Skeletal muscle tissue (tissue), 4 donors: ENCODE results near the gene ZCRB1. TPM values are rescaled to one million over a fixed set of nuclear protein-coding genes. Genes with fewer than 3 reads are reported as not detected.
"Not testable (repeated sequence)": the region's sequence is repeated elsewhere in the genome, so short reads cannot be mapped to it uniquely, and the experiment has no call there.

Experiments used
- H3K27ac ChIP-seq: one replicate; pipeline ENCODE4 v1.7.0; 2013; ENCODE audit warnings: mild to moderate bottlenecking, low read depth, low read length, inconsistent platforms
- H3K27me3 ChIP-seq, 3 donors: one replicate each; pipeline ENCODE4 v1.7.0; 2013; ENCODE audit warnings: low read length in 3 of 3; ENCODE audit not compliant: control insufficient read depth in 3 of 3, insufficient read depth in 3 of 3
- H3K36me3 ChIP-seq, 3 donors: one replicate each; pipeline ENCODE4 v1.7.0; 2013; ENCODE audit warnings: low read length in 3 of 3; ENCODE audit not compliant: control insufficient read depth in 3 of 3, insufficient read depth in 3 of 3
- H3K4me1 ChIP-seq, 3 donors: one replicate each; pipeline ENCODE4 v1.7.0; 2013; ENCODE audit warnings: low read length in 3 of 3, mild to moderate bottlenecking in 3 of 3; ENCODE audit not compliant: control insufficient read depth in 3 of 3, insufficient read depth in 3 of 3
- H3K4me3 ChIP-seq, 3 donors: one replicate each; pipeline ENCODE4 v1.7.0; 2013; ENCODE audit warnings: low read length in 3 of 3
- H3K9ac ChIP-seq, 3 donors: one replicate each; pipeline ENCODE4 v1.7.0; 2013; ENCODE audit warnings: low read length in 3 of 3, mild to moderate bottlenecking in 3 of 3, moderate library complexity in 2 of 3, low read depth in 1 of 3
- H3K9me3 ChIP-seq, 3 donors: one replicate each; pipeline ENCODE4 v1.7.0; 2013; ENCODE audit warnings: low read length in 3 of 3; ENCODE audit not compliant: control insufficient read depth in 3 of 3
- total RNA-seq: library from RNA; depleted of rRNA; stranded (reverse); fragments of >200 nt; gene quantifications from one replicate; pipeline ENCODE4 v1.2.3, GENCODE V29; 2014
- donor health status: Osteomylitis.

Gene ZCRB1
- total RNA-seq, 1 donor from 2014 or later = 6.8 TPM

DNA sequence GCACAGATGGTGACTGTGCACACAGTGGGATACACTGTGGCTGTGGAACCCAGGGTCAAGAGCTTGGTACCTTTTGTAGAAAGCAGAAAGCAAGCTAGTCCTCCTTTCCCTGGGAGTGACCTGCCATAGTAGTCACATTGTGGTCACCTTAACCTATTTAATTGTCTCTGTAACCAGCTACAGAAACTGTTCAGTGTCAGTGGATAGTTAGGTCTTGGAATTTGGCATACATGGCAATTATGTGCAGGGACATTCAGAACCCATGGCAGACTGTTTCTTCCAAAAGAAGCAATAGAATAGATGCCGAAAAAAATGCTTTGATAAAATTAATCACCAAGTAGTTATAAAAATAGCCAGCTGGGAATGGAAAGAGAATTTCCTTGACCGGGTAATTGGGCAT lies 30.4 kb upstream of the ZCRB1 start:
- Histone ChIP-seq H3K27me3 (no peaks in the 10 kb centered on the region), H3K27ac (no peak overlapping the region), H3K4me3 (no peak overlapping the region), H3K4me1 (no peaks in the 10 kb centered on the region), H3K9me3 (no peaks in the 10 kb centered on the region), H3K9ac (no peak overlapping the region), H3K36me3 (peaks cover 5 to 12% (median 5%) of the 10 kb centered on the region in 3 donors)

DNA sequence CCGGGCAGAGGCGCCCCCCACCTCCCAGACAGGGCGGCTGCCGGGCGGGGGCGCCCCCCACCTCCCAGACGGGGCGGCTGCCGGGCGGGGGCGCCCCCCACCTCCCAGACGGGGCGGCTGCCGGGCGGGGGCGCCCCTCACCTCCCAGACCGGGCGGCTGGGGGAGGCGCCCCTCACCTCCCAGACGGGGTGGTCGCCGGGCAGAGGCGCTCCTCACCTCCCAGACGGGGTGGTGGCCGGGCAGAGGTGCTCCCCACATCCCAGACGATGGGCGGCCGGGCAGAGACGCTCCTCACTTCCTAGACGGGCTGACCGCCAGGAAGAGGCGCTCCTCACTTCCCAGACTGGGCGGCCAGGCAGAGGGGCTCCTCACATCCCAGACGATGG lies 24.1 kb upstream of the ZCRB1 start:
- not testable (repeated sequence) for H3K9me3 ChIP-seq

DNA sequence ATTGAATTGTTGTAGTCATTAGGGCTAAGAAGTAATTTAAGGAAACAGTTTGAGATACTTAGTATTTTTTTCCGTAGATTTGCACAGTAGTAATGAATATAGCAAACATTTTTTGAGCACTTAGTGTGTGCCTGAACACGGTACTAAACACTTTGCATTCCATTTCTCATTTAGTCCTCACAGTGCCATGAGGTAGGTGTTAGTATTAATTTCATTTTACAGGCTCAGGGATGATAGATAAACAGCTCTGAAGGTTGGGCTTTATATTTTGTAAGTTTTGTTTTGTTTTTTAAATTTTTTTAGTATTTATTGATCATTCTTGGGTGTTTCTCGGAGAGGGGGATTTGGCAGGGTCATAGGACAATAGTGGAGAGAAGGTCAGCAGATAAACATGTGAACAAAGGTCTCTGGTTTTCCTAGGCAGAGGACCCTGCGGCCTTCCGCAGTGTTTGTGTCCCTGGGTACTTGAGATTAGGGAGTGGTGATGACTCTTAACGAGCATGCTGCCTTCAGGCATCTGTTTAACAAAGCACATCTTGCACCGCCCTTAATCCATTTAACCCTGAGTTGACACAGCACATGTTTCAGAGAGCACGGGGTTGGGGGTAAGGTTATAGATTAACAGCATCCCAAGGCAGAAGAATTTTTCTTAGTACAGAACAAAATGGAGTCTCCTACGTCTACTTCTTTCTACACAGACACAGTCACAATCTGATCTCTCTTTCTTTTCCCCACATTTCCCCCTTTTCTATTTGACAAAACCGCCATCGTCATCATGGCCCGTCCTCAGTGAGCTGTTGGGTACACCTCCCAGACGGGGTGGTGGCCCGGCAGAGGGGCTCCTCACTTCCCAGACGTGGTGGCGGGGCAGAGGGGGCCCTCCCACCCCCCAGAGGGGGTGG lies 23.5 kb upstream of the ZCRB1 start:
- H3K9ac ChIP-seq, H3K27me3 ChIP-seq, H3K4me3 ChIP-seq, H3K9me3 ChIP-seq, H3K36me3 ChIP-seq, H3K27ac ChIP-seq, H3K4me1 ChIP-seq: not testable (repeated sequence)

More for the DNA sequence above, 24.1 kb upstream of the ZCRB1 start:
- H3K27ac ChIP-seq, H3K36me3 ChIP-seq, H3K27me3 ChIP-seq, H3K4me1 ChIP-seq, H3K4me3 ChIP-seq, H3K9ac ChIP-seq: not testable (repeated sequence)

DNA sequence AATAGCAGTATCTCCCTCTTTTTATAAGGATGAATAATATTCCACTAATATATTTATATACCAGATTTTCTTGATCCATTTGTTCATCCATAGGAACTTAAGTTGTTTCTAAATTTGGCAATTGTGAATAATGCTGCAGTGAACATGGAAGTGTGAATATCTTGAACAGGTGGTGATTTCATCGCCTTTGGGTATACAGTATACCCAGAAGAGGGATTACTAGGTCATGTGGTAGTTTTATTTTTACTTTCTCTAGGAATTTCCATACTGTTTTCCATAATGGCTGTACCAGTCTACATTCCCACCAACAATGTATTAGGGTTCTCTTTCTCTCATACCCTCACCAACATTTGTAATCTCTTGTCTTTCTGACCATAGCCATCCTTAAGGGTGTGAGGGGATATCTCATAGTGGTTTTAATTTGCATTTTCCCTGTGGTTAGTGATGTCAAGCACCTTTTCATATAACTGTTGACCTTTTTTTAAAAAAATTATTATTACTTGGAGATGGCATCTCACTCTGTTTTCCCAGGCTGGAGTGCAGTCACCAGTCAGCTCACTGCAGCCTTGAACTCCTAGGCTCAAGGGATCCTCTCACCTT lies 20.6 kb upstream of the ZCRB1 start:
- H3K9me3 ChIP-seq = no peaks in the 10 kb centered on the region
- H3K36me3 ChIP-seq = no peaks in the 10 kb centered on the region
- H3K4me3 ChIP-seq = no peak overlapping the region
- no peaks in the 10 kb centered on the region for H3K27me3 ChIP-seq
- H3K9ac ChIP-seq = no peak overlapping the region
- H3K27ac ChIP-seq = no peak overlapping the region
- H3K4me1 ChIP-seq = no peaks in the 10 kb centered on the region

DNA sequence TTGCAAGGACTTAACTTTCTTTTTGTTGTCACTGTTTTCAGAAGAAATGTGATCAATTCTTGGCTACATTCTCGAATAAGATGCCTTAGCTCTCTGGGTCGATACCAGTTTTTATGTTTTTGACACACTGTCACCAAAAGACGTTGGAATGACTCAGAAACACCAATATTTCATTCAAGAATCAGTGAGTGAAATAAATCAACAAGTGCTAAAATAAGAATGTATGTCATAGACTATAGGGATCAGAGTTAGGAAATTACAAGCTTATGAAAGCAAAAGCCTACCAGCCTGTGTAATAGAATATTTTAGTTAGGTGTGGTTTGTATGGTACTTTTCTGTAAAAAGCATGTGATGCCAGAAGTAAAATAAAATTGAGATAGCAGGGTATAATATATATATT lies 17.8 kb upstream of the ZCRB1 start:
- no peaks in the 10 kb centered on the region for H3K4me1 ChIP-seq
- no peak overlapping the region for H3K27ac ChIP-seq
- no peak overlapping the region for H3K4me3 ChIP-seq
- peaks cover 0 to 2% (median 0%) of the 10 kb centered on the region in 3 donors for H3K36me3 ChIP-seq
- no peak overlapping the region for H3K9ac ChIP-seq
- no peaks in the 10 kb centered on the region for H3K9me3 ChIP-seq
- no peaks in the 10 kb centered on the region for H3K27me3 ChIP-seq

DNA sequence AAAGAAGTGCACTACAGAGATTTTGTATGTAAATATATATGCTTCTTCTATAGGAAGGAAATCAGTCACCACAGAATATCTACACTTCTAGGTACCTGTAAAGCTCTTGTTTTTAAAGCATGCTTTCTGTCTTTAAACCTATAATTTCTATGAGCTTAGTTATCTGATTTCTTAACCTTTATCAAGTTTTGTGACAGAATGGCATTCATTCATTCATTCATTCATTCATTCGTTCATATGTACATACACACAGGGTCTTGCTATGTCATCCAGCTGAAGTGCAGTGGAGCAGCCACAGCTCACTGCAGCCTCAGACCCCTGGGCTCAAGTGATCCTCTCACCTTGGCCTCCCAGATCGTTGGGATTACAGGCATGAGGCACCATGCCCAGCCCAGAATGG lies 16.1 kb upstream of the ZCRB1 start:
- Histone ChIP-seq H3K9ac (no peak overlapping the region), H3K27me3 (no peaks in the 10 kb centered on the region), H3K4me3 (no peak overlapping the region), H3K4me1 (no peaks in the 10 kb centered on the region), H3K36me3 (peaks cover 0 to 2% (median 0%) of the 10 kb centered on the region in 3 donors), H3K27ac (no peak overlapping the region), H3K9me3 (no peaks in the 10 kb centered on the region)

DNA sequence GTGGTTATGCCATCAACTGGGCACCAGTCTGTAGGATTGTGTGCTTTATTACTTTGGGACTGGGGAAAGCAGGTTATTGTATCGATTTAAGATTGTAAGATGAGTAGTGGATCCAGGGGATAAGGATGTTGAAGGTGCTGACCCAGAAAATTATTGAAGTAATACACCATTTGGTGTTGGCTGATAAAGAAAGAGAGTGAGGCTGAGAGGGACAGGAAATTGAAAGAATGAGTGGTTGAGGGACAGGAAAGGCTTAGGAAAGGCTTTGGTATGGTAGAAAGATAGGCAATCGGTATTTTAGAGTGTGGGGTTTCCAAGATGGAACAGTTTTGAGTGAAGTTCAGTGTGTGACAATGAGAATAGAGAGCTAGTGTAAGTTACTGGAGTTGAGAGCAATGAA lies 12.4 kb upstream of the ZCRB1 start:
- no peaks in the 10 kb centered on the region for H3K27me3 ChIP-seq
- H3K9ac ChIP-seq = no peak overlapping the region
- no peak overlapping the region for H3K4me3 ChIP-seq
- H3K27ac ChIP-seq = no peak overlapping the region
- H3K9me3 ChIP-seq = no peaks in the 10 kb centered on the region
- peaks cover 3 to 8% (median 4%) of the 10 kb centered on the region in 3 donors for H3K36me3 ChIP-seq
- no peaks in the 10 kb centered on the region for H3K4me1 ChIP-seq

DNA sequence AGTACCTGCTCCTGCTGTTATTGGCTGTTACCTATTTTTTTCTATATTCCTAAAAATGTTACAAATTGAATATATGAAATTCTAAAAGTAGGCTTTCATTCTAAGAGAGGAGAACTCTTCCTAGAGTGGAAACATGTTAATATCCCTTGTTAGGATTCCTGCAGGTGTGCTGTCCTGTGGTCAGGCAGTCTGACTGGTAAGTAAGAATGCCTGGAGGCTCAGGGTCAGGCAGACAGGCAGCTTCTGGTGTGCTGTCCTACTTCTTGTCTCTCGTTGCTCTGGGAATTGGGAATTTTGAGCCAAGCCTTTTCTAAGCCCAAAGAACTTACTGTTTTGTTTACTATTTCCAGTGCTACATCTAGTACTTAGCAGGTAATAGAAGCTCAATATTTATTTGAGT lies 10.4 kb upstream of the ZCRB1 start:
- H3K27ac ChIP-seq = no peak overlapping the region
- no peaks in the 10 kb centered on the region for H3K9me3 ChIP-seq
- H3K9ac ChIP-seq = no peak overlapping the region
- H3K4me1 ChIP-seq = no peaks in the 10 kb centered on the region
- no peak overlapping the region for H3K4me3 ChIP-seq
- peaks cover 3 to 8% (median 4%) of the 10 kb centered on the region in 3 donors for H3K36me3 ChIP-seq
- H3K27me3 ChIP-seq = no peaks in the 10 kb centered on the region

DNA sequence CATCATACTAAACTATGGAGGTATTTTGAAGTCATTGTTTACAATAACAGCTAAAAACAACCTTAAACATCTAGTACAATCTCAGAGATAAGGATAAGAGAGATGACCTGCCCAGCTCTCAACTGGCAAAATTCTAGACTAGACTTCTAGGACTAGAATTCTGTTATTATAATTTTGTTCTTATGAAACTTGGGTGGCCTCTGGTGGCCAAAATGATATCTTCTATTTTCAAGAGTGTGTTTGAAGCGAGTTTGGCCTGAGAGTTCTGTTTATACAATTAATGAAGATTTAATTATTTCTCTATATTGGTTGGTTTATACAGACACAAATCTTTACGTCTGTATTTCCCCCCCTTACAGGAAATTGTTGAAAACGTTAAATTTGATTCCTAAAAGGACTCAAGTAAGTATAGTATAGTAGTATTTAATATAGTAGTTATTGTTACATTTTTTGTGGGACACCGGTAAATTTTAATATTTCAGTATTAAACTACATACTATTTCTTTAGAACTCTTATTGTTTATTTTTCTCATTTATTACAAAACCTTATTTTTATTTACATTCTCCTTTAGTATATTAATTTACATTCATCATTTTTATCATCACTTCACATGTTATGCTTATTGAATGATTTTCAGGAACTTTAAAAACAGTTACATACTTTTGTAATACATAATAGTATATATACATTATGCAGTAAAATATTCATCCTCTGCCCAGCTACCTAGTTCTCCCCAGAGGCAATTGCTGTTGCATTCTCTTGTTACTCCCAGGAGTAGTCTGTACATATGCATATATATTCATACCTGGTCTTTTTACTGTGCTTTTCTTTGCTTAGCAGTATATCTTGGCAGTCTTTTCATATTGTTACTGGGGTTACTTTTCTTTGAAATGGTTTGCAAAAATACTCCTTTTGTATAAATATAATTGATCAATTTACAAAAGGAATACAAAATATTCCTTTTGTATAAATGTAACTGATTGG lies 6.7 kb upstream of the ZCRB1 start:
- Histone ChIP-seq H3K27me3 (no peaks in the 10 kb centered on the region), H3K36me3 (peaks cover 3 to 6% (median 4%) of the 10 kb centered on the region in 3 donors), H3K4me3 (no peak overlapping the region), H3K27ac (no peak overlapping the region), H3K9me3 (no peaks in the 10 kb centered on the region), H3K9ac (no peak overlapping the region), H3K4me1 (peaks cover 1 to 5% (median 2%) of the 10 kb centered on the region in 3 donors)
